Right atrium auricular region (tissue), 2 donors: ENCODE data around the gene CDK19. TPM values are rescaled to one million over a fixed set of nuclear protein-coding genes. Genes with fewer than 3 reads are reported as not detected.

Experiments used
- DNase-seq: peaks from one replicate; pipeline ENCODE4 v3.0.0-alpha.2; 2019; ENCODE audit warnings: low spot score
- H3K27ac ChIP-seq, 2 donors: fragments of 200-600 bp; sonication (generic); 1 replicate in 1 of 2; 2 replicates in 1 of 2; pipeline ENCODE4 v1.5.1; 2016 to 2019
- H3K27me3 ChIP-seq, 2 donors: fragments of 200-600 bp; sonication (generic); one replicate each; pipeline versions ENCODE4 v1.5.1 to v1.6.0; 2017 to 2019
- H3K36me3 ChIP-seq: fragments of 200-600 bp; sonication (generic); one replicate; pipeline ENCODE4 v1.5.1; 2016
- H3K4me1 ChIP-seq, 2 donors: fragments of 200-600 bp; sonication (generic); one replicate each; pipeline versions ENCODE4 v1.5.1 to v1.6.0; 2017 to 2019
- H3K4me3 ChIP-seq, 2 donors: fragments of 200-600 bp; sonication (generic); 1 replicate in 1 of 2; 2 replicates in 1 of 2; pipeline ENCODE4 v1.5.1; 2017 to 2019; ENCODE audit warnings: mild to moderate bottlenecking in 1 of 2, moderate library complexity in 1 of 2
- H3K9me3 ChIP-seq, 2 donors: fragments of 200-600 bp; sonication (generic); one replicate each; pipeline ENCODE4 v1.5.1; 2019
- total RNA-seq, 2 donors: library from RNA; depleted of rRNA; stranded (reverse); fragments of >200 nt; gene quantifications; one replicate each; pipeline ENCODE4 v1.1.0, GENCODE V29; 2016
- TF ChIP-seq, protein P1 (sequence below), 2 donors: fragments of 200-600 bp; sonication (generic); IDR thresholded peaks; one replicate each; pipeline ENCODE4 v1.5.1; 2019; ENCODE audit warnings: antibody characterized with exemption in 2 of 2

Gene CDK19
- total RNA-seq, 2 donors from 2014 or later = 5.7 to 6.3 TPM

DNA sequence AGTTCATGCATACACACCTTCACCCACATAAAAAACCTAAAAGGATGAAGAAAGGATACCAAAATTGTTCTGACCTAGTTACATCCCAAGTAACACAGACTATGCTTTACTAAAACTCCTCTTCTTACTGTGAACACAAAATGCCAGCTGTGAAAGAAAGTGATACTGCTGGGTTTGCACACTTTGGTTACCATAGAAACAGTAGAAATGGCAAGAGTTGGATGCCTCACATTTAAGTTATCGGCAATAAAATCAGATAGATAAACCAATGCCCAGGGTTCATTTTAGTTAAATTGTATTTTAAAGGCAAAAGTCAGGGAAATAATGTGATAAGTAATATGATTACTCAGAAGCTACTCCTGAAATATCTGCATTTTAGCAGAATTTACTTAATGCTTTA is 161.9 kb downstream of the CDK19 start:
- Histone ChIP-seq H3K27ac (no peak overlapping the region), H3K4me3 (no peak overlapping the region), H3K9me3 (no peaks in the 10 kb centered on the region), H3K27me3 (no peaks in the 10 kb centered on the region), H3K4me1 (peaks cover 0 to 4% of the 10 kb centered on the region in 2 donors), H3K36me3 (no peaks in the 10 kb centered on the region)
- no peak for DNase-seq
- TF ChIP-seq, protein P1, sequence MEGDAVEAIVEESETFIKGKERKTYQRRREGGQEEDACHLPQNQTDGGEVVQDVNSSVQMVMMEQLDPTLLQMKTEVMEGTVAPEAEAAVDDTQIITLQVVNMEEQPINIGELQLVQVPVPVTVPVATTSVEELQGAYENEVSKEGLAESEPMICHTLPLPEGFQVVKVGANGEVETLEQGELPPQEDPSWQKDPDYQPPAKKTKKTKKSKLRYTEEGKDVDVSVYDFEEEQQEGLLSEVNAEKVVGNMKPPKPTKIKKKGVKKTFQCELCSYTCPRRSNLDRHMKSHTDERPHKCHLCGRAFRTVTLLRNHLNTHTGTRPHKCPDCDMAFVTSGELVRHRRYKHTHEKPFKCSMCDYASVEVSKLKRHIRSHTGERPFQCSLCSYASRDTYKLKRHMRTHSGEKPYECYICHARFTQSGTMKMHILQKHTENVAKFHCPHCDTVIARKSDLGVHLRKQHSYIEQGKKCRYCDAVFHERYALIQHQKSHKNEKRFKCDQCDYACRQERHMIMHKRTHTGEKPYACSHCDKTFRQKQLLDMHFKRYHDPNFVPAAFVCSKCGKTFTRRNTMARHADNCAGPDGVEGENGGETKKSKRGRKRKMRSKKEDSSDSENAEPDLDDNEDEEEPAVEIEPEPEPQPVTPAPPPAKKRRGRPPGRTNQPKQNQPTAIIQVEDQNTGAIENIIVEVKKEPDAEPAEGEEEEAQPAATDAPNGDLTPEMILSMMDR (IDR thresholded peaks at IDR 0.05) = no peak

DNA sequence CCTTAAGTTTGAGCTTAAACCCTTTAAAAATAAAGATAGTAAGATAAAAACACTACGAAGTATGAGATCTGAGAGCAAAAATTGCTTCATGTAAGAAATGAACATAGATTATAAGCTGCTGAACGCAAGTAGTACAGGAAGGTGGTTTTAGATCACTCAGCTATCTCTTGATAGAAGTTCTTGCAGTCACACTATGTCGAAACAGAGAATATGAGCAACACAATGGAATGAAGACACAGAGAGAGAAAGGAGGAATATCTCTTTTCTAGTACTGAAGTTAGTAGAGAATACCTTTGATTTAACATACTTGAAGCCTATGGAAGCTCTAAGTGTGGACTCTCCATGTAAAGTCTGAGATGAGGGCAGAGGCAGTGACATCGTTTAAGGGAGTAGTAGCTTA is 162.7 kb downstream of the CDK19 start:
- no peak overlapping the region for H3K4me3 ChIP-seq
- no peaks in the 10 kb centered on the region for H3K36me3 ChIP-seq
- no peaks in the 10 kb centered on the region for H3K27me3 ChIP-seq
- no peaks in the 10 kb centered on the region for H3K9me3 ChIP-seq
- peaks cover 0 to 4% of the 10 kb centered on the region in 2 donors for H3K4me1 ChIP-seq
- no peak for DNase-seq
- H3K27ac ChIP-seq = no peak overlapping the region
- TF ChIP-seq, protein P1 (IDR thresholded peaks at IDR 0.05) = no peak

DNA sequence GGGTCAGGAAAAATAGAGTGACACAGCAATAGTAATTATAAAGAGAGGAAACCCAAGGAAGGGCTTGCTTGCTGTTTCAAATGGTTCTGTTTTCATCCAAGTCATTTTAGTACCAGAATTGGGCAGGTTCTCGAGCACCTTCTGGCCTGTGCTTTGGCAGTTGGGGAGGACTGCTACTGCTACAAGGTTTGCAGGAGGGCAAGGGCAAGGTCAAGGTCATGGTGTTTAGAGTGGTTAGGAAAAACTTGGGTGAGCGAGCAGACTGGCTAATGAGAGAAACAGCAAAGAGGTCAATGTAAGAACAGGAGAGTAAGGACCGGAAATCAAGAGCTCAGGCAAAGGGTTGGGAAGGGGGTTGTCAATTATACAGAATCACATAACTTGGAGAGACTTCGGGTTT is 164.5 kb downstream of the CDK19 start:
- TF ChIP-seq, protein P1 (IDR thresholded peaks at IDR 0.05) = no peak
- peaks cover 6% of the 10 kb centered on the region for H3K36me3 ChIP-seq
- no peak for DNase-seq
- H3K9me3 ChIP-seq = no peaks in the 10 kb centered on the region
- H3K4me3 ChIP-seq = no peak overlapping the region
- no peak overlapping the region for H3K27ac ChIP-seq
- peaks cover 0 to 4% of the 10 kb centered on the region in 2 donors for H3K4me1 ChIP-seq
- no peaks in the 10 kb centered on the region for H3K27me3 ChIP-seq

DNA sequence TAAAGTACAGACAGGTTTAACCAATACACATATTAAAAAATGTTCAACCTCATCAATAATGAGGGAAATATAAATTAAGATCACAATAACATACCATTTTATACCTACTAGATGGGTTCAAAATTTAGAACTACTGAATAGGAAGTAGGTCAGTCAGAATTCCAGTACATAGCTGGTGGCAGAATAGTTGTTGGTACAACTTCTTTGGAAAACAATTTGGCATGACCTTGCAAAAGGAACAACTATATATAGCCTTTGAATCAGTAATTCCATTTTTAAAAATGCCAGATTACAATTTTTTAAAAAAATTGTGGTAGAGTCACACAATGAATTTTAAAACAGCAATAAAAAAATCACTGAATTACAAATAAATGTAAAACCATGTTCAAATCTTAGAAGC is 165.6 kb downstream of the CDK19 start:
- Histone ChIP-seq H3K9me3 (no peaks in the 10 kb centered on the region), H3K36me3 (peaks cover 7% of the 10 kb centered on the region), H3K27me3 (no peaks in the 10 kb centered on the region), H3K4me1 (peaks cover 0 to 4% of the 10 kb centered on the region in 2 donors), H3K27ac (no peak overlapping the region), H3K4me3 (no peak overlapping the region)
- TF ChIP-seq, protein P1 (IDR thresholded peaks at IDR 0.05) = no peak
- DNase-seq = no peak

DNA sequence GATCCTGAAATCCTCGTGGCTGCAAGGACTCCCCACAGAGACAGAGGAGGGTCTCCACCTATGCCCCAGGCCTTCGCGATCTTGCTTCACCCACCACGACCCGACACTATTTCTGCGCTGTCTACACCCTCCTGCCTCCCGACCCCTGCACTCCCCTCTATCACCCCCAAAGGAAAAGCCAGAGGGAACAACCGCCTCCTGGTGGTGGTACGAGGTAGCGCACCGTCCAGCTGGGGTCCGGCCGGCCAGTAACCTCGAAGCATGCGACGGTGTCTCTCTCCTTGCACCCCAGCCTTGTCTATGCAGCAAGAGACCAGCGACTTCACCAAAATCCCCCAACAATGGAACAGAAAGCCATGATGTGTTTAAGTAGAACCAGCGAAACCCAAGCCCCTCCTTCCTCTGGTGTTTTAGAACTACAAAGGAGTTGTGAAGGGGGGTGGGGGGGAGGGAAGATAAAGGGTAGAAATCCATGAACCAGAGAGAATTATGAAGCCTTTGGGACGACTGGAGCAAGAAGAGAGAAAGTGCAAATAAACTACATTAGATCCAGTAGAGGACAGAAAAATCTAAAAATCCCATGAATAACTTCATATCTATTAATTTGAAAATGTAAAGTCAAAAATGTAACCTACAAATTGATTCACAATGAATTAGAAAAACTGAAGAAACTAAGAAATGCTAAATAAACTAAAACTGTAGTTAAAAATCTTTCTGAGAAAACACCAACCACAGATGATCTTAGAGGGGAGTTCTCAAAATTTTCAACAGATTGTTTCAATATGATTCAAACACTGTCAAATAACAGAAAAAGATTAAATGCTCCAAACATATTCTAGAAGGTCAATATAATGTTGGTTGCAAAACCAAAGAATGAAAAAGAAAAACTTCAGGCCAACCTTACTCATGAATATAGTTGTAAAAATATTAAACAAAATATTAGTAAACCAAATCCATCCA is 168.0 kb downstream of the CDK19 start:
- peaks cover 7% of the 10 kb centered on the region for H3K36me3 ChIP-seq
- no peaks in the 10 kb centered on the region for H3K9me3 ChIP-seq
- TF ChIP-seq, protein P1 (IDR thresholded peaks at IDR 0.05) = peak; percentile 16 to 34
- peaks cover 0 to 4% of the 10 kb centered on the region in 2 donors for H3K4me1 ChIP-seq
- no peak overlapping the region for H3K4me3 ChIP-seq
- no peak for DNase-seq
- H3K27me3 ChIP-seq = no peaks in the 10 kb centered on the region
- no peak overlapping the region for H3K27ac ChIP-seq
